Measurements from ENCODE around the gene RPL28.

DNA sequence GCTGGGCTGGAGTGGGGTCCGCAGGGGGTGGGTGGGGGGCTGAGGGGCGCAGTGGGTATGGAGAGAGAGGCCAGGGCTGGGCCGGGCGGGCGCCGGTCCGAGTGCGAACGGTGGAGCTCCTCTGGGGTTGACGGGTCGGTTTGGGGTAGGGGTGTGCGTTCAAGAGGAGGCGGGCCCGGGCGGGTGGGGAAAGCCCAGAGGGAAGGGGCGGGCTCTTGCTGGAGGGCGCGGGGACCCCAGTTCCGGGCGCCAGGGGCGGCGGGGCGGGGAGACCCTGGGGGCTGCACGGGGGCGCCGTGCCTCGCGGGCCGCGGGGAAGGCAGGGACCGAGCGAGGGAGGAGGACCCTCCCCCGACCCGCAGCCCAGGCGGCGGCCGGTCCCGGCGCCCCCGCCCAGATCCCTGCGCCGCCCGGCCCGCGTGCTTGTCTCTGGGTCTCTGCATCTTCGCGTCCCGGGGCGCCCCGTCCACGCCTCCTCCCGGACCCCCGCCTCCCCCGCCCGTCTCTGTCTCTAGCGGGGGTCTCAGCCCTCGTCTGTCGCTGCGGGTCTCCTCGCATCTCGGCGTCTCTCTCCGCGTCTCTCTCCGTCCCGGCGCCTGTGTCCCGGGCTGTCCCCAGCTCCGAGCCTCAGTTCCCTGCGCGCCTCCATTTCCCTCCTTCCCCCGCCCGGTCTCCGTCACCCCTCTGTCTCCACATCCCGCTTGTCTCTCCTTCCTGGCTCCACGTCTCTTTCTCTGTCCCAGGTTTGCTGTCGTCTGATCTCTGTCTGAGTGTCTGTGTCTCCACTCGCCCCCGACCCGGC lies 65.6 kb downstream of the RPL28 start:
- TF ChIP-seq CTCF (IDR thresholded peaks at IDR 0.05) (no peak), EZH2 (IDR thresholded peaks at IDR 0.05) (peak; percentile 93), EZH2phosphoT487 (IDR thresholded peaks at IDR 0.05) (peak; percentile 89)
